HL-60 (cell line): ENCODE measurements around the gene NSUN2.

Experiments
- DNase-seq, 2 experiments: peaks; one replicate each; pipeline ENCODE4 v3.0.0-alpha.2; 2010 to 2020; ENCODE audit warnings: low read depth in 1 of 2, low spot score in 1 of 2
- H3K27ac ChIP-seq: fragments of 250-450 bp; sonication (Bioruptor Pico); replicated peaks from 2 replicates; pipeline ENCODE4 v1.5.1; 2020; ENCODE audit warnings: mild to moderate bottlenecking, moderate library complexity
- H3K27me3 ChIP-seq: fragments of 250-450 bp; sonication (Bioruptor Pico); 2 replicates; pipeline ENCODE4 v1.5.1; 2021; ENCODE audit warnings: mild to moderate bottlenecking, moderate library complexity; ENCODE audit not compliant: insufficient read depth, poor library complexity, severe bottlenecking
- H3K4me3 ChIP-seq: replicated peaks from 2 replicates; pipeline ENCODE4 v1.5.1; 2011; ENCODE audit warnings: mild to moderate bottlenecking, control low read depth, low read length; ENCODE audit not compliant: insufficient read depth
- CTCF ChIP-seq: IDR thresholded peaks from one replicate; pipeline ENCODE4 v1.5.1; 2011; ENCODE audit warnings: low read length, control low read depth, inconsistent platforms; ENCODE audit not compliant: insufficient read depth
- GABPA ChIP-seq: IDR thresholded peaks from 2 replicates; pipeline ENCODE4 v1.6.1; 2012; ENCODE audit warnings: low read depth
- POLR2AphosphoS5 ChIP-seq: IDR thresholded peaks from 2 replicates; pipeline ENCODE4 v1.6.1; 2012; ENCODE audit warnings: low read depth
- REST ChIP-seq: IDR thresholded peaks from 2 replicates; pipeline ENCODE4 v1.6.1; 2012; ENCODE audit warnings: low read depth; ENCODE audit not compliant: insufficient replicate concordance
- SPI1 ChIP-seq: IDR thresholded peaks from 2 replicates; pipeline ENCODE4 v1.6.1; 2012; ENCODE audit warnings: low read depth, mild to moderate bottlenecking, borderline replicate concordance

Gene NSUN2

GRCh38 chr5:6666762-6667161, 33.9 kb upstream of the NSUN2 start:
- no peak for DNase-seq
- no peak for TF ChIP-seq CTCF
- Histone ChIP-seq H3K4me3 (no peak overlapping the region), H3K27me3 (no peaks in the 10 kb centered on the region), H3K27ac (no peak overlapping the region)

GRCh38 chr5:6660688-6661087, 27.8 kb upstream of the NSUN2 start:
- TF ChIP-seq POLR2AphosphoS5 (no peak), GABPA (no peak), CTCF (no peak), REST (no peak)
- no peak for DNase-seq
- no peak overlapping the region for H3K4me3 ChIP-seq
- no peaks in the 10 kb centered on the region for H3K27me3 ChIP-seq
- no peak overlapping the region for H3K27ac ChIP-seq

GRCh38 chr5:6659941-6660684, 27.3 kb upstream of the NSUN2 start:
- Histone ChIP-seq H3K27ac (no peak overlapping the region), H3K4me3 (no peak overlapping the region), H3K27me3 (no peaks in the 10 kb centered on the region)
- DNase-seq: no peak
- TF ChIP-seq REST (no peak), SPI1 (no peak), GABPA (no peak)

- H3K4me3 ChIP-seq: no peak overlapping the region
- TF ChIP-seq POLR2AphosphoS5 (no peak), SPI1 (no peak), GABPA (no peak), REST (no peak), CTCF (no peak)
- no peak for DNase-seq
- H3K27ac ChIP-seq: no peak overlapping the region
- H3K27me3 ChIP-seq: no peaks in the 10 kb centered on the region
These were observed 23.8 kb upstream of the NSUN2 start for GRCh38 chr5:6656680-6657079.
